ENCODE data around the gene GATM.
"Not testable (repeated sequence)": the region's sequence is repeated elsewhere in the genome, so short reads cannot be mapped to it uniquely, and the experiment has no call there.

GATM gene

GRCh38 chr15:45387380-45388007 lies 9.2 kb upstream of the GATM start:
- no peak for DNase-seq

GRCh38 chr15:45386974-45387373 lies 8.6 kb upstream of the GATM start:
- no peak for DNase-seq

GRCh38 chr15:45386420-45386819 lies 8.1 kb upstream of the GATM start:
- no peak for DNase-seq

GRCh38 chr15:45385590-45385989 lies 7.2 kb upstream of the GATM start:
- DNase-seq: no peak

GRCh38 chr15:45384700-45385099 lies 6.4 kb upstream of the GATM start:
- no peak for DNase-seq

GRCh38 chr15:45378913-45379262 lies 544 bp upstream of the GATM start:
- DNase-seq: no peak

GRCh38 chr15:45377609-45378148 lies 665 bp downstream of the GATM start:
- no peak for DNase-seq

- DNase-seq: no peak
Observed at GRCh38 chr15:45376967-45377608, 1.3 kb downstream of the GATM start.

GRCh38 chr15:45376300-45376928 lies 1.9 kb downstream of the GATM start:
- no peak for DNase-seq

- no peak for DNase-seq
Observed at GRCh38 chr15:45375836-45376235, 2.5 kb downstream of the GATM start.

GRCh38 chr15:45373976-45374375 lies 4.4 kb downstream of the GATM start:
- no peak for DNase-seq

- DNase-seq: no peak
Observed at GRCh38 chr15:45372041-45372995, 6.0 kb downstream of the GATM start.

- DNase-seq: no peak
Observed at GRCh38 chr15:45371546-45371945, 6.8 kb downstream of the GATM start.

GRCh38 chr15:45370042-45370441 lies 8.3 kb downstream of the GATM start:
- not testable (repeated sequence) for DNase-seq

- DNase-seq: not testable (repeated sequence)
Observed at GRCh38 chr15:45367222-45367621, 11.1 kb downstream of the GATM start.

- no peak for DNase-seq
Observed at GRCh38 chr15:45364271-45364670, 14.1 kb downstream of the GATM start.

- no peak for DNase-seq
Observed at GRCh38 chr15:45363801-45364200, 14.5 kb downstream of the GATM start.

GRCh38 chr15:45363334-45363733 lies 15.0 kb downstream of the GATM start:
- no peak for DNase-seq

- no peak for DNase-seq
Observed at GRCh38 chr15:45362419-45362818, 15.9 kb downstream of the GATM start.

GRCh38 chr15:45361878-45362277 lies 16.5 kb downstream of the GATM start:
- no peak for DNase-seq

GRCh38 chr15:45355860-45356259 lies 22.5 kb downstream of the GATM start:
- no peak for DNase-seq

- no peak for DNase-seq
Observed at GRCh38 chr15:45354711-45355110, 23.6 kb downstream of the GATM start.

- DNase-seq: no peak
Observed at GRCh38 chr15:45351227-45351626, 27.1 kb downstream of the GATM start.

All from NCI-H1417 treated with DMSO at 0.1 percent for 48 hours (cell line).